Mesendoderm (in vitro differentiated cells): ENCODE data around the gene AIP.
"Not testable (repeated sequence)": the region's sequence is repeated elsewhere in the genome, so short reads cannot be mapped to it uniquely, and the experiment has no call there.

ENCODE experiments used
- DNase-seq: peaks from one replicate; pipeline ENCODE4 v3.0.0; 2013
- H2AK5ac ChIP-seq: 2 replicates; pipeline ENCODE4 v1.6.1; 2013; ENCODE audit warnings: low read length, inconsistent platforms
- H2BK120ac ChIP-seq: 2 replicates; pipeline ENCODE4 v1.6.1; 2013; ENCODE audit warnings: low read depth, mild to moderate bottlenecking, low read length, moderate library complexity, mixed read lengths
- H2BK15ac ChIP-seq: replicated peaks from 2 replicates; pipeline ENCODE4 v1.6.1; 2013; ENCODE audit warnings: low read depth, mild to moderate bottlenecking, moderate library complexity
- H2BK5ac ChIP-seq: 2 replicates; pipeline ENCODE4 v1.6.1; 2013; ENCODE audit warnings: low read length, inconsistent platforms
- H3K18ac ChIP-seq: 2 replicates; pipeline ENCODE4 v1.6.1; 2013; ENCODE audit warnings: mild to moderate bottlenecking, low read length, mixed read lengths
- H3K23ac ChIP-seq: one replicate; pipeline ENCODE4 v1.6.1; 2013; ENCODE audit warnings: low read length
- H3K27ac ChIP-seq: 2 replicates; pipeline ENCODE4 v1.5.1; 2013; ENCODE audit warnings: low read depth, mild to moderate bottlenecking, inconsistent platforms, low read length, moderate library complexity
- H3K27me3 ChIP-seq: 2 replicates; pipeline ENCODE4 v1.6.1; 2013; ENCODE audit warnings: low read length, control low read depth, mild to moderate bottlenecking, inconsistent platforms; ENCODE audit not compliant: insufficient read depth, poor library complexity
- H3K36me3 ChIP-seq: 2 replicates; pipeline ENCODE4 v1.6.1; 2013; ENCODE audit warnings: low read length, inconsistent platforms; ENCODE audit not compliant: control insufficient read depth, insufficient read depth
- H3K4ac ChIP-seq: one replicate; pipeline ENCODE4 v1.6.1; 2013; ENCODE audit warnings: low read depth, mild to moderate bottlenecking, low read length, moderate library complexity
- H3K4me1 ChIP-seq: 2 replicates; pipeline ENCODE4 v1.6.1; 2013; ENCODE audit warnings: low read depth, low read length, inconsistent platforms; ENCODE audit not compliant: control insufficient read depth
- H3K4me2 ChIP-seq: 2 replicates; pipeline ENCODE4 v1.6.1; 2013; ENCODE audit warnings: low read length
- H3K4me3 ChIP-seq: 2 replicates; pipeline ENCODE4 v1.5.1; 2013; ENCODE audit warnings: mild to moderate bottlenecking, low read length
- H3K56ac ChIP-seq: one replicate; pipeline ENCODE4 v1.6.1; 2013; ENCODE audit warnings: low read length
- H3K79me1 ChIP-seq: 2 replicates; pipeline ENCODE4 v1.6.1; 2013; ENCODE audit warnings: low read length, inconsistent platforms
- H3K79me2 ChIP-seq: 2 replicates; pipeline ENCODE4 v1.6.1; 2013; ENCODE audit warnings: mild to moderate bottlenecking, low read length; ENCODE audit not compliant: control insufficient read depth, insufficient read depth
- H3K9ac ChIP-seq: 2 replicates; pipeline ENCODE4 v1.6.1; 2013; ENCODE audit warnings: low read length, inconsistent platforms
- H4K5ac ChIP-seq: one replicate; pipeline ENCODE4 v1.6.1; 2013; ENCODE audit warnings: low read length
- H4K8ac ChIP-seq: one replicate; pipeline ENCODE4 v1.6.1; 2013; ENCODE audit warnings: low read depth, mild to moderate bottlenecking, control low read depth, low read length, moderate library complexity
- WGBS: extraction: QIAGEN DNeasy Blood & Tissue Kit; methylation state at CpG from one replicate; pipeline ENCODE4 v1.1.7; 2013; ENCODE audit warnings: low lambda C conversion rate, missing lambda C conversion rate; ENCODE audit not compliant: insufficient coverage; ENCODE audit errors: extremely low coverage; 5-methylcytosine and 5-hydroxymethylcytosine counted together

Gene AIP

DNA sequence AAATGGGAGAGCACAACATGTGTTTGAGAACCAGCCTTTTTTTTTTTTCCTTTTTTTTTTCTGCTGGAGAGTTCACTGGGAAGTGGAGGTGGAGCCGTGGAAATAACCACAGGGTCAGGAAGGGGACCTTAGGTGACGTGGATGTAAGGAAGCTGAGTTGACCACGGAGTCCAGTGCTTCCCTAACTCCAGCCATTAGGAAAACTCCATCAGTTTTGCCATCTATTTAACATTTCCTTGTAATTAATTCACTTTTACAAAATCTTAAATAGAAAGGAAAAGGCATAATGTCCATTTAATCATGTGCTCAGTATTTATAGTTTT, 27.2 kb downstream of the AIP start:
- Histone ChIP-seq H3K4ac (no peak overlapping the region), H4K5ac (no peak overlapping the region), H3K27ac (no peak overlapping the region), H3K4me1 (peaks cover 10% of the 10 kb centered on the region), H2BK15ac (no peak overlapping the region), H3K18ac (no peak overlapping the region), H3K27me3 (no peaks in the 10 kb centered on the region), H3K9ac (no peak overlapping the region), H2BK120ac (no peak overlapping the region), H3K4me2 (no peak overlapping the region), H2BK5ac (no peak overlapping the region), H3K79me2 (no peaks in the 10 kb centered on the region), H2AK5ac (no peak overlapping the region), H3K23ac (no peak overlapping the region), H3K4me3 (no peak overlapping the region), H3K79me1 (peaks cover 10% of the 10 kb centered on the region), H3K56ac (no peak overlapping the region), H3K36me3 (no peaks in the 10 kb centered on the region), H4K8ac (no peak overlapping the region)
- no CpG with 5 or more reads among the region's 3 CpGs for WGBS
- no peak for DNase-seq

- not testable (repeated sequence) for H2BK120ac ChIP-seq, H4K5ac ChIP-seq, H3K36me3 ChIP-seq, H3K27me3 ChIP-seq, H3K4me3 ChIP-seq, H2AK5ac ChIP-seq, H3K56ac ChIP-seq, H3K27ac ChIP-seq, H3K9ac ChIP-seq, H3K4me1 ChIP-seq, H4K8ac ChIP-seq, H3K23ac ChIP-seq, H2BK5ac ChIP-seq, H2BK15ac ChIP-seq, H3K79me1 ChIP-seq, DNase-seq, H3K4me2 ChIP-seq, H3K79me2 ChIP-seq, H3K18ac ChIP-seq, H3K4ac ChIP-seq
- WGBS = no CpG with 5 or more reads among the region's 4 CpGs
Measured at GRCh38 chr11:67511558-67511957, 28.7 kb downstream of the AIP start.

- no peaks in the 10 kb centered on the region for H3K27me3 ChIP-seq
- WGBS = no CpG with 5 or more reads among the region's 7 CpGs
- H3K18ac ChIP-seq = no peak overlapping the region
- no peak overlapping the region for H3K4ac ChIP-seq
- H3K27ac ChIP-seq = no peak overlapping the region
- H3K36me3 ChIP-seq = no peaks in the 10 kb centered on the region
- no peak overlapping the region for H2AK5ac ChIP-seq
- no peak overlapping the region for H4K5ac ChIP-seq
- no peak overlapping the region for H3K56ac ChIP-seq
- H3K79me1 ChIP-seq = no peaks in the 10 kb centered on the region
- H3K4me2 ChIP-seq = no peak overlapping the region
- no peak overlapping the region for H2BK15ac ChIP-seq
- no peak overlapping the region for H4K8ac ChIP-seq
- H3K23ac ChIP-seq = no peak overlapping the region
- no peak overlapping the region for H2BK120ac ChIP-seq
- no peak for DNase-seq
- no peaks in the 10 kb centered on the region for H3K79me2 ChIP-seq
- no peak overlapping the region for H3K4me3 ChIP-seq
- H3K9ac ChIP-seq = no peak overlapping the region
- H3K4me1 ChIP-seq = no peaks in the 10 kb centered on the region
- no peak overlapping the region for H2BK5ac ChIP-seq
Measured at GRCh38 chr11:67514116-67514515, 31.3 kb downstream of the AIP start.

DNA sequence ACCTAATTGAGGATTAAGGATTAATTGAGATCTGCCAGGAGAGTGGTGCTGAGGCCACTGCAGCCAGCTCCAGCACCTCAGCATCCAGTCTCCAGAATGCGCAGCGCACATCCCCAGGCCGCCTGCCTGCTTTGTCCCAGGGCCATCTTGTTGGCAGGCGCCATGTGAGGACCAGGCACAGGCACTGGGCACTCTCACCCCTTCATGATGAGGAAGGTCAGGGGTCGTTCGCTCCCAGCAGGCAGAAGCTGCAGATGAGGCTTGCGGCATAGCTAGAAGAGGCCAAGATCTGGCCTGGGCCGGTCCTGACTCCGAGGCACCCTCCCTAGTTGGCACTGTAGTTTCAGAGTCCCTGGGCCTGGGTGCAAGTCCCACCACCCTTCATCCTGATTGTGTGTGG, 34.0 kb downstream of the AIP start:
- no peak overlapping the region for H3K4me2 ChIP-seq
- H4K5ac ChIP-seq = no peak overlapping the region
- no peaks in the 10 kb centered on the region for H3K79me2 ChIP-seq
- no peak overlapping the region for H3K18ac ChIP-seq
- no peak overlapping the region for H3K27ac ChIP-seq
- H3K4me1 ChIP-seq = no peaks in the 10 kb centered on the region
- H3K4ac ChIP-seq = no peak overlapping the region
- H3K36me3 ChIP-seq = no peaks in the 10 kb centered on the region
- H3K56ac ChIP-seq = no peak overlapping the region
- WGBS = no CpG with 5 or more reads among the region's 9 CpGs
- H3K9ac ChIP-seq = no peak overlapping the region
- no peak overlapping the region for H4K8ac ChIP-seq
- no peak for DNase-seq
- H3K4me3 ChIP-seq = no peak overlapping the region
- no peak overlapping the region for H2AK5ac ChIP-seq
- no peak overlapping the region for H2BK5ac ChIP-seq
- H2BK15ac ChIP-seq = no peak overlapping the region
- H3K79me1 ChIP-seq = no peaks in the 10 kb centered on the region
- H2BK120ac ChIP-seq = no peak overlapping the region
- no peaks in the 10 kb centered on the region for H3K27me3 ChIP-seq
- no peak overlapping the region for H3K23ac ChIP-seq

GRCh38 chr11:67517784-67518552, 35.1 kb downstream of the AIP start:
- WGBS = no CpG with 5 or more reads among the region's 10 CpGs
- H3K79me2 ChIP-seq = no peaks in the 10 kb centered on the region
- no peak overlapping the region for H4K8ac ChIP-seq
- no peak overlapping the region for H4K5ac ChIP-seq
- H2BK120ac ChIP-seq = no peak overlapping the region
- no peak overlapping the region for H3K4me2 ChIP-seq
- H3K4ac ChIP-seq = no peak overlapping the region
- H3K18ac ChIP-seq = no peak overlapping the region
- no peak overlapping the region for H3K9ac ChIP-seq
- H3K23ac ChIP-seq = no peak overlapping the region
- no peaks in the 10 kb centered on the region for H3K79me1 ChIP-seq
- H3K4me3 ChIP-seq = no peak overlapping the region
- H2BK5ac ChIP-seq = no peak overlapping the region
- no peaks in the 10 kb centered on the region for H3K27me3 ChIP-seq
- H3K56ac ChIP-seq = no peak overlapping the region
- H3K4me1 ChIP-seq = no peaks in the 10 kb centered on the region
- no peak overlapping the region for H3K27ac ChIP-seq
- no peak overlapping the region for H2BK15ac ChIP-seq
- no peak for DNase-seq
- no peak overlapping the region for H2AK5ac ChIP-seq
- no peaks in the 10 kb centered on the region for H3K36me3 ChIP-seq

DNA sequence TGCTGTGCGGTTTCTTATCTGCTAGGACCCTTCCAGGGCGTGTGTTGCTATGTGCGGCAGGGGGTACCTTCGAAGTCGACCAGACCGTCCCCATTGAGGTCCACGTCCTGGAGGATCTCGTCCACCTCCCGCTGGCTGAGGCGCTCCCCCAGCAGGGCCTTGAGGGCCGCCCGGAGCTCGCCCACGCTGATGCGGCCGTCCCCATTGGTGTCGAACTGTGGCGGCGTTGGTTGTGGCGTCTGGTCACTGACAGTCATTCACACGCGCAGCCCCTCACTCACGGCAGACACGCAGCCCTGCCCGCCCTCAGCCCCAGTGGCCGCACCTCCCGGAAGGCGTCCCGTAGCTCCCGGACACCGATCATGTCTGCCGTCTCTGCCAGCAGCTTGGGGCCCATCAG, 36.9 kb downstream of the AIP start:
- H3K18ac ChIP-seq = no peak overlapping the region
- H3K4me1 ChIP-seq = no peaks in the 10 kb centered on the region
- no peak overlapping the region for H3K4ac ChIP-seq
- no peaks in the 10 kb centered on the region for H3K27me3 ChIP-seq
- H2BK120ac ChIP-seq = no peak overlapping the region
- no peak overlapping the region for H3K9ac ChIP-seq
- no peak overlapping the region for H3K4me2 ChIP-seq
- no CpG with 5 or more reads among the region's 32 CpGs for WGBS
- no peak overlapping the region for H3K56ac ChIP-seq
- no peak overlapping the region for H2BK5ac ChIP-seq
- H3K23ac ChIP-seq = no peak overlapping the region
- DNase-seq = no peak
- no peak overlapping the region for H4K8ac ChIP-seq
- no peak overlapping the region for H3K27ac ChIP-seq
- H3K4me3 ChIP-seq = no peak overlapping the region
- H2BK15ac ChIP-seq = no peak overlapping the region
- H3K79me1 ChIP-seq = no peaks in the 10 kb centered on the region
- H3K36me3 ChIP-seq = no peaks in the 10 kb centered on the region
- no peak overlapping the region for H4K5ac ChIP-seq
- no peak overlapping the region for H2AK5ac ChIP-seq
- H3K79me2 ChIP-seq = no peaks in the 10 kb centered on the region
